Gastroesophageal sphincter (tissue), 3 donors: Measurements from ENCODE around the gene ACOT4.

Source experiments
- EP300 ChIP-seq: sonication (generic); formaldehyde crosslinking; IDR thresholded peaks from one replicate; pipeline ENCODE4 v1.6.1; 2017; ENCODE audit warnings: antibody characterized with exemption, mild to moderate bottlenecking
- POLR2A ChIP-seq, 2 donors: fragments of 450-650 bp; IDR thresholded peaks; one replicate each; pipeline ENCODE4 v1.6.1; 2017; ENCODE audit warnings: antibody characterized with exemption in 2 of 2, mild to moderate bottlenecking in 2 of 2, moderate library complexity in 1 of 2
- TF ChIP-seq, protein P1 (sequence below), 4 experiments: fragments of 200-600 bp in 2 of 4; fragments of 450-650 bp in 2 of 4; sonication (generic) in 1 of 4; IDR thresholded peaks; one replicate each; pipeline ENCODE4 v1.5.1; 2017 to 2019; ENCODE audit warnings: antibody characterized with exemption in 4 of 4, mild to moderate bottlenecking in 2 of 4, moderate library complexity in 2 of 4

DNA sequence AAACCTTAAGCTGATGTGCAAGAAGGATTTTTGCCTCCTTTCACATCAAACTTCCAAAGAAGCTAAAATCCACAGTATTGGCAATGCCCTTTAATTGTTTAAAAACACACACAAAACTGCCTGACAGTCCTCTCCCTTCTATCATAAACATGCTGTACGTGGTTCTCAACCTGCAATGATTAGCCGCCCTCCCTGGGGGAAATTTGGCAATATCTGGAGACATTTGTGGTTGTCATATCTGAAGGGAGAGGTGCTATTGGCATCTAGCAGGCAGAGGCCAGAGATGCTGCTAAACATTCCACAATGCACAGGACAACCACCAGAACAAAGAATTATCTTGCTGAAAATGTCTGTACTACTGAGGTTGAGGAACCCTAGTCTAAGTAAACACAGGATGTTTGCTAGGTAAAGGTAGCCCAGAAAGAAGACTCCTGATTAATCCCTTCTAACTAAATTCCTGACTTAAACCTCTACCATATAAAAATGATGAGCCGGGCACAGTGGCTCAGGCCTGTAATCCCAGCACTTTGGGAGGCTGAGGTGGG, 21.8 kb downstream of the ACOT4 start:
- TF ChIP-seq, protein P1, sequence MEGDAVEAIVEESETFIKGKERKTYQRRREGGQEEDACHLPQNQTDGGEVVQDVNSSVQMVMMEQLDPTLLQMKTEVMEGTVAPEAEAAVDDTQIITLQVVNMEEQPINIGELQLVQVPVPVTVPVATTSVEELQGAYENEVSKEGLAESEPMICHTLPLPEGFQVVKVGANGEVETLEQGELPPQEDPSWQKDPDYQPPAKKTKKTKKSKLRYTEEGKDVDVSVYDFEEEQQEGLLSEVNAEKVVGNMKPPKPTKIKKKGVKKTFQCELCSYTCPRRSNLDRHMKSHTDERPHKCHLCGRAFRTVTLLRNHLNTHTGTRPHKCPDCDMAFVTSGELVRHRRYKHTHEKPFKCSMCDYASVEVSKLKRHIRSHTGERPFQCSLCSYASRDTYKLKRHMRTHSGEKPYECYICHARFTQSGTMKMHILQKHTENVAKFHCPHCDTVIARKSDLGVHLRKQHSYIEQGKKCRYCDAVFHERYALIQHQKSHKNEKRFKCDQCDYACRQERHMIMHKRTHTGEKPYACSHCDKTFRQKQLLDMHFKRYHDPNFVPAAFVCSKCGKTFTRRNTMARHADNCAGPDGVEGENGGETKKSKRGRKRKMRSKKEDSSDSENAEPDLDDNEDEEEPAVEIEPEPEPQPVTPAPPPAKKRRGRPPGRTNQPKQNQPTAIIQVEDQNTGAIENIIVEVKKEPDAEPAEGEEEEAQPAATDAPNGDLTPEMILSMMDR (IDR thresholded peaks at IDR 0.05), result no peak
- TF ChIP-seq EP300, result no peak
- no peak for TF ChIP-seq POLR2A (IDR thresholded peaks at IDR 0.05)
